ENCODE results near the gene ENPP6.
"Not testable (repeated sequence)": the region's sequence is repeated elsewhere in the genome, so short reads cannot be mapped to it uniquely, and the experiment has no call there.

The ENPP6 gene

DNA sequence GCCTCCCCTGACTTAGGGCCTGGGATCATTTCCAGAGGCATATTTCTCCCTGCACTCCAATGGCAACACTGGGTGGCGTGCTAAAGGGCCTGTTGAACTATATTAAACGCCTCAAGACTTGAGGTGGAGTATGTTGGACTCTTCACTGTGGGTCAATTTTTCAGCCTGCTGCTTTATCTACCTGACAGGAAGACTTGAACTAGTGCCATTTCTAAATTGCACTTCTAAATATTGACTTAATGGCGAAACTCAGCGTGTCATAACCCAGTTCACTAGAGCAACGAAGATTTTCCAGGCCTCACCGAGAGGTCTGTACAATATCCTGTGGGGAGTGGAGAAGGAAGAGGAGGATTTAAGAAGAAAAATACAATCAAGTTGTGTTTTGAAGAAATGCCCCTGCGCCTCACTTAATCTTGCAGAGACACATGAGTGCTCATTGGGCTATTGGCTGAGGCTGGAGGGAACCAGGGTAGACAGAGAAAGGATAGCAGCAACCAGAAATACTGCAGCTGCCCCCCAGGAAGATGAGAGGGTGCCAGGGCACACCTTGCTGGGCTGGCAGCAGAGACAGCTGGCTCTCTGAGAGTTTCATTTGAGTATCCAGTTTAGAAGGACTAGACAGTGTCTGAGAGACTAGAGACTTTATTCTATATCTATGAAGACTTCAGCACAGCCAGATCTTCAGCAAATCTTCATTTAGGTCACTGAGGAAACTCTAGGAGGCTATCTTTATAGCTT is 67.4 kb downstream of the ENPP6 start:
- no peak for DNase-seq (ENCODE audit: low read depth in 1 of 2, low spot score in 1 of 2)

DNA sequence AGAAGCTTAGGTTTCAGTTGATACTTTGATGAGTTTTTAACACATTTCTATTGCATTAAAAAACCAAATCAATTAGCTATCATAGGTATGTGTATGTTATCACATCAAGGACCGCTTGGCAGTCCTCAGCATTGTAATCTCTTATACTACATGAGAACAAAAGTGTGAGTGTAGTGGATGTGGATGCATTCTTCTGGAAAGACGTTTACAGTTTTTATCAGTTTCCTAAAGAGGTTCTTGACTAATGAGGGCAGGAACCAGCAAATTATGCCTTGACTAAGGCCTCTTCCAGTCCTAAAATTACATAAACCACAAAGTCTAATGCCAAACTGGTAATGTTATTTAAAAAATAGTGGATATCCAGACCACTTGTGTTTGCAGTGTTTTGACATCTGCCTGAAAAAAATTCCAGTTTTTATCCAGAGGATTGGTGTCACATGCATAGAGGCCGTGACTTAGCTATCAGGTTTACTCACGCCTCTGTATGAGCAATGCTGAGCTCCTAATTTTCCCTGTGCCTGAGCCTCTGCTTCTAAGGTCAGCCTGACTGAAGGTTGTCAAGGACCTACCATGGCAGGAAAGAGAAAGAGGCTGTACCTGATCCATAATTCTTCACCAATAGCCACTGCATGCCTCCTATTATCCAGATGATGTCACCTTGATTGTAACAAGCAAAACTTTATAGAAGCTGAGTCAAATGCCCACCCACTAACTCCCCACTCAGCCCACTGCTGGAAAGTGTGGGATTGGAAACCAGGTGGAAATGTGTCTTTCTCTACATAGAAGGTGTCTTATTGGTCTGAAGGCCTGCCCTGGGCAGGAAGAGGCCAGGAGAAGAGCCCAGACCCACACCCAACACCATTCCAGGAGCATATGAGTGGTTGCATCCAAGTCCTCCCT is 68.7 kb downstream of the ENPP6 start:
- DNase-seq (ENCODE audit: low read depth in 1 of 2, low spot score in 1 of 2), result no peak

GRCh38 chr4:184147858-184148737 is 69.6 kb downstream of the ENPP6 start:
- DNase-seq (ENCODE audit: low read depth in 1 of 2, low spot score in 1 of 2), result no peak

DNA sequence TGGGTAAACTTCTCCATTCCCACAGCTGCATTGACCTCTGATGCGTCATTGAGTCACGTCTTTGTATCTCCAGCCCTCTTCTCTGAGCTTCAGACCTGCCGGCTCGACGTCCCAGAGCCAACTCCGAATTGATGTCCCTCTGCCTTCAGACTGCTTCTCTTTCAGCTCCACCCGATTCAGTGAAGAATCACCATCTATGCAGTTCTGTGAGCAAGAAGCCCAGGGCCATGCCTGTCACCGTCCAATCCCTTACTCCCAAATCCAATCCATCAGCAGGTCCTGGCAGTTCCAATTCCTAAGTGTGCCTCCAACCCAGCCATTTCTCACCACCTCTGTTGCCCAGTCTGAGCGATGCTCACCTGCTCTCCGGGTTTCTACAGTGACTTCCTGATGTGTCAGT is 70.7 kb downstream of the ENPP6 start:
- no peak for DNase-seq (ENCODE audit: low read depth in 1 of 2, low spot score in 1 of 2)

GRCh38 chr4:184145596-184145995 is 72.1 kb downstream of the ENPP6 start:
- DNase-seq (ENCODE audit: low read depth in 1 of 2, low spot score in 1 of 2), result no peak

- no peak for DNase-seq (ENCODE audit: low read depth in 1 of 2, low spot score in 1 of 2)
Measured at GRCh38 chr4:184143770-184144564, 73.7 kb downstream of the ENPP6 start.

DNA sequence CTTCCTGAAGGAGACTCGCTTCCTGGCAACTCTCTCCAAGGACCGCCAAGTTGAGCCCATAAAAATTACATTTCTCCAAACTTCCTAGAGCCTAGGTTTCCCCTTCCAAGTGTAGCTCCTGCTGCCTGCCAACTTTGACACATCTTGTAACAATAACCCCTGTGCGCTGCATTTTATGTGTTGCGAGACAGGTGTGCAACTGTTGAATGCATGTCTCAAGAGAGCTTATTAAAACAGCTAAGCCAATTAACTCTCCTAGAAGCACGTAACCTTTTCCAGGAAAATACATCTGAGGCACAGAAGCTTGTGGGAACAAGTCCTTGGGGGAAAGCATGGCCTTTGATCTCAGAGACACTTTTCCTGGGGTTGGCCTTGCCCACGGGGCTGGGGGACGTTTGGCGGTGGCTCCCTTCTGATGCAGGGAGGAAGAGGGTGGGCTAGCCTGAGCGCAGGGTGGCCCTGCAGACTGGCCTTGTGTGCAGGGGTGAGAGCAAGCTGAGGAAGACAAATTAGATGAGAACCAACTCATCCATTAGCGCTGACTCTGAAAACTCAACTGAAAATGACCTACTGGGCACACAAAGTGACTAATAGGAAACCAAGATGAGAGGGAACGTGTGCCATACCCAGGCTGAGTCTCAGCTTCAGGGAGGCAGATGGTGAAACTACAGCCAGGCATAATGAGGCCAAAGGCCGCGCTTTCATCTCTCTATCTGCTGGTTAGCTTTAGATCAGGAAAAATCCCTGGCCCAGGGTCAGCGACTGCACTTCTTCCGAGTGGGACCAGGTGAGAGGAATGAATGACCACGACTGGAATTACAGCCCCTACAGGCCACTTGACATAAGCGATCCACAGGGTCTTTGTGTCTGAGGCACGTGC is 75.3 kb downstream of the ENPP6 start:
- DNase-seq (ENCODE audit: low read depth in 1 of 2, low spot score in 1 of 2), result no peak

GRCh38 chr4:184140901-184141300 is 76.8 kb downstream of the ENPP6 start:
- not testable (repeated sequence) for DNase-seq (ENCODE audit: low read depth in 1 of 2, low spot score in 1 of 2)

- no peak for DNase-seq (ENCODE audit: low read depth in 1 of 2, low spot score in 1 of 2)
Measured at GRCh38 chr4:184136525-184136924, 81.1 kb downstream of the ENPP6 start.

DNA sequence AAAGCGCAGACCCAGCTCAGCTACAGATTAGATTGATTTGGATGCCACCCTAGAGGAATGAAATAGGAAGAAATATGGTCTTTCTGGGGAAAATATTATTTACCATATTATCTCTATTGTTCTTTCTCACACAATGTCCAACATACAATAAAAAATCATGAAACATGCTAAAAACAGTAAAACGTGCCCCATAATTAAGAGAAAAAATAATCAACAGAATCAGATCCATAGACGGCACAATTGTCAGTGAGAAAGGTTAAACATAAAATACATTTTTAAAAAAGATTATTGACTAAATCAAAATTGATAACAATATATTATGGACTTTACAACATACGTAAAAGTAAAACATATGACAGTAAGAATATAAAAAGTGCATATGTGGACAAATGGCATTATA is 90.9 kb downstream of the ENPP6 start:
- no peak for DNase-seq (ENCODE audit: low read depth in 1 of 2, low spot score in 1 of 2)

DNA sequence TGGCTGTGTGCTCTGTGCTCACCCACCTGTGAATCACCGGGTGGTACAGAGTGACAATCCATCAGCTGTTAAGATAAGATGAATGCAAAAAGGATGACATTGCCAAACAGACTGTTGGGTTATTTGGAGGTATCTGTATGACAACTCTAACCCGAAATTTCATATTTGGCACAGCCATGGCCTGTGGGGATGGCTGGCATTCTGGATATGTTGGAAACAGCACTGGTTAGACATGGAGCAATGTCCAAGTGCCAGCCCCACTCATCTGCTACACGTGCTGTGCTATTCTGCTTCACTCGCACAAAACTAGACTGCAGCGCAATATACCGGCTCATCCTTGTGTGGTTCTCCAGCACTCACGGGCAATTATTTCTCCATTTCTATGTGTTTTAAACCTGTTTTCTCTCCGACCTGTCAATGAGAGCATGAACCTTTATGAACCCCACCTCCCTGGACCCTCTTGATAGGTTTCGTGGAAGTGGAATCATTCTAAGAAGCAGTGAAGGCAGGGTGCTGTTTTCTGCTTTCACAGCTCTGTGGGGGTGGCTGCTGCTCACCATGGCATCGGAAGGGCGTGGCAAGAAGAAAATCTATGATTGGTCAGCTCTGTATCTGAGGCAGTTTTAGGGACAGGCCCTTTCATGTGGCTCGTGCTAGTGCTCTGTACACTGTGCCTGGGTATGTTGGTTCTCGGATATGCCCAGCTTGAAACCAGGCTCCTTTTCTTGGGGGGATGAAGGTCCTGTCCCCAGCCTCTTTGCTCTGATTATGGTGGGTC is 94.9 kb downstream of the ENPP6 start:
- no peak for DNase-seq (ENCODE audit: low read depth in 1 of 2, low spot score in 1 of 2)

DNA sequence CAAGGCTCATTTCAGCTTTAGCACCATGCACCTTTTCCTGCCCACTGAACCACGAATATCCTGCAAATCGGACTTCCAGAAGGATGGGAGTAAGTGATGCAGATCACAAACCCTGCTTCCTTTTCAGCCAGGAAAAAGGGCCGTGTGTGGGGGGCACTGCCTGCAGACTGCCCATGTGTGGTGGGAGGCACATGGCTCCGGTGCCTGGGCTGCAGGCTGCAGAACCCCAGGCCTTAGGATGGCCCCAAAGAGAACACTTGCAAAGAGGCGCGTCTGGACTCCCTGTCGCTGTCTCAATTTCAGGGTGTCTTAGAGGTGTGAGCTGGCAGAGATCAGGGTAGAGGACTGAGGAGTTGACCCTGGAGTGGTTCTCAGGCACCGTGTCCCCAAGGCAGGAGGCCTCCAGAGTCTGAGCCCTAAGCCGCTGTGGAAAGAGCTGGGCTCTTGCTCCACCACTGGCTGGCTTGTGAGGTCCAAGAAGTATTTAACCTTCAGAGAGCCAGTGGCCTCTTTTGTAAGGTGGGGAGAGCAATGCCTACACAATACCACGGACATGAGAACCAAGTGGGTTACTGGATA is 97.0 kb downstream of the ENPP6 start:
- no peak for DNase-seq (ENCODE audit: low read depth in 1 of 2, low spot score in 1 of 2)

DNA sequence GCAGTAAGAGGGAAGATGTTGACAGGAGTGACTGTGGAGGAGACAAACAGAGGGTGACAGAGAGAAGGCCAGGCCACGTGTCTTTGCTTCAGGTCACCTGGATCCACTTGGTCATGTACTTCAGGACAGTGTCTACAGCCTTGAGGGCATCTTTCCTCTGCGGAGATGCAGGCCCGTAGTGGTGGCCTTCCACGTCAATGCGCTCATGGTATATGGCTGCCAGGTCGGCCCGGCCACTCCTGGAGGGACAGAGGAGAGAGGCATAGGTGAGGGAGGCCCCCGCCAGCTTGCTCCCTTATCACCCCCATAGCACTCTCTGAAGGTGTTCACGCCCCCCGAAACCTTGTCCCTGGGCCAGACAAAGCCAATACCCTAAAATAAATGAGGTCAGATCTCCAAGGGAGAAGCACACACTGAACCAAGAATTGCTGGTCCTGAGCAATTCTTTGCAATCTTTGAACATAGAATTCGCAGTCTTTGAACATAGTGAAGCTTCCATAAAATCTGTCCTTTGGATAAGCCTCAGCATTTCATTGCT is 99.9 kb downstream of the ENPP6 start:
- DNase-seq (ENCODE audit: low read depth in 1 of 2, low spot score in 1 of 2), result no peak

GRCh38 chr4:184115399-184115798 is 102.3 kb downstream of the ENPP6 start:
- no peak for DNase-seq (ENCODE audit: low read depth in 1 of 2, low spot score in 1 of 2)

DNA sequence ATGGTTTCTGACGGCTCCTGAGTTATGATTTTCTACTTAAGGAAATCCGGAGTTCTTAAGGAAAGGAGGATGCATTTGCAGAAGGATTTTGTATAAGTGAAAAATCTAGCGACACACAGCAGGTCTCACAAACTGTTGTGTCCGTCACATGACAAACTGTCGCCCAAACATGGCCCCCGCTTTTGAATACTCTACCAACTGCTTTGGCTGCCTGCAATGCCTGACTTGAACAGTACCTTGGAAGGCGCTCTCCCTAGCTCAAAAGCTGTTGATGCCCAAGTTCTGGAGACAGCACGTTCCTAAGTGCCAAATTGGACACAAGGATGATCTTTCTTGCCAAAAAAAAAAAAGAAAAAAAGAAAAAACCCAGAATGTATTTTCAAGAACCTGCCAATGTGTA is 103.2 kb downstream of the ENPP6 start:
- DNase-seq (ENCODE audit: low read depth in 1 of 2, low spot score in 1 of 2), result no peak

GRCh38 chr4:184112006-184112550 is 105.6 kb downstream of the ENPP6 start:
- DNase-seq (ENCODE audit: low read depth in 1 of 2, low spot score in 1 of 2), result no peak

GRCh38 chr4:184111233-184111832 is 106.3 kb downstream of the ENPP6 start:
- DNase-seq (ENCODE audit: low read depth in 1 of 2, low spot score in 1 of 2), result no peak
